Activated naive CD8-positive, alpha-beta T cell treated with anti-CD3 and anti-CD28 coated beads, Interleukin-2, amount 50 U/mL, for 16 hours (primary cell): ENCODE data around the gene DYNC1LI1.

ENCODE experiments used
- DNase-seq: peaks from one replicate; pipeline ENCODE4 v3.0.0-alpha.2; 2020; ENCODE audit warnings: low read depth, low spot score

The DYNC1LI1 gene

DNA sequence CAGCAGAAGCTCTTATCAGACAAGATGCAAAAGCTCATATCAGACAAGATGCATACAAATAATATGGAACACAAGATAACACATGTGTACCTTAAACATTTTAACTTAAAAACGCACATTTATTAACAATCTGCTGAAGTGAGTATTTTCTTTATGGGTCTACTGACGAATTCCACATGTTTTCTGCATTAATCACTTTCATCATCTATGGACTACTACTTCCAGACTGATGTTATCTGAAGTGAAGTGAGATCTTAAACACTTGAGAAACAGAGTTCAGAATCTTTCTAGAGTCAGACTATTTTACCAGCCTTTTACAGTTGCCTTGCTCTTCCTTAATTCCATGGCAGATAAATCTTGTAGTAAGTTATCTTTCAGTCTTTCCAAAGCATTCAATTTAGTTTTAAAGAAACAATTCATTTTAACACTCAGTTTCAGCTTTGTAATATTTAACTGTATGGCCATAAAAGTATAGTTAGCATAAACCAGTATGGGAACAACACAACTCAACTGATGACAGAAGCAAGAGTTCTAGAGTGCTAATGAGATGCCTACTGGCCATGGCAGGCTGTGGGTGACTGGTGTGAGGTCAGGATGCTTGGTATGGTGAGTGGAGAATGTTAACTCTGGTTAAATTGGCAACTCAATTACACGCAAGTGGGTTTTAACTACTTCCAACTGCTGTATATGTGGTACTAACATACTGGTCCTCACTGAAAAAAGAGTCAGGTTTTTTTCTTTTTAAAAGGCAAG is 77.8 kb downstream of the DYNC1LI1 start:
- DNase-seq: no peak

DNA sequence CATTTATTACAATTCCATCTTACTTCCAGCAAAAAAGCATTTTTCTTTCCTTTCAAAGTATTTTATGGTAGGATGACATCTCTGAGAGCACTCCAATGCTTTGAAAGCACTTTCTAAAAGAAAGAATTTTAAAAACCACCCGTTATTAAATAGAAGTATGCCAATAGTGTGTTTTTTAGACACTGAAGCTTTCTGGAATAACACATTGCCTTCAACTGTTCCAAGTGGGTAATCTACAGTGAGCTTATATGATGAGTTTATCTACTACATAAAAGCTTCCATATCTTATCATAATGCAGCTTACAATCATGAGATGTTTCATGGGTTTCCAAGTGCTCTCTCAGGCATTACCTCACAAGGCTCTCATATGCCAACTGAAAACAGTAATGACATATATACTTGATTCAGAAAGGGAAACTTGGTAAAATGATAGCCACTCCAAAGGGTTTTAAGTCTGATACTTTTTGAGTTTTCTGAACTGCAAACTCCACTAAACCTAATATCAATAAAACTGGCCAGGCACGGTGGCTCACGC is 82.1 kb downstream of the DYNC1LI1 start:
- DNase-seq: no peak

DNA sequence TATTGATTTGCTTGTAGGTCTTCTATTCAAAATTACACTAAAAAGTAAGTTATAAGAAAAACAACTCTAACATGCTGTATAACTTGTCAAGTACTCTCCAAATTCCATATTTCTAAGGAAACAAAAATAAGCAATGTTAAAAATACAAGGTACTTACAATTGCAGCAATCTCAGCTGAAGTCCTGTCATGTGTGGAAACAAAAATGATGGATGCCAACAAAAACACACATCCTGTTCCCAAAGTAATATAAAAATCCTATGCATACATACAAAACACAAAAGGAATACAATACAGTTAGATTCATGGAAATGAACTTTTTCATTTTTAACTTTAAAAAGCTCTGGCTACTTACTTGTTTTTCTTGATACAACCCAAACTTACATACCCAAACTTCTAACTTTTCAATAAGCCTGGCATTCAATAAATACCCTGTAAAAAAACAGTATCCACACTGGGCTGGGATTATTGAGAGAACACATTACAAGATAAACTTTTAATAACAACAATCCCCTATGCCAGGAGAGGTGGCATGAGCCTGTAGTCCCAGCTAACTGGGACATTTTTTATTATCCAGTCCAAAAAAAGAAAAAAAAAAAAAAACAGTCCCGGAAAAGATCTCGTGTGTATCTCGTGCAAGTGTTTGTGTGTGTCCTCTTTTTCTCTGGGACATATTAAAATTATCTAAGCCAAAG is 82.7 kb downstream of the DYNC1LI1 start:
- DNase-seq: no peak

DNA sequence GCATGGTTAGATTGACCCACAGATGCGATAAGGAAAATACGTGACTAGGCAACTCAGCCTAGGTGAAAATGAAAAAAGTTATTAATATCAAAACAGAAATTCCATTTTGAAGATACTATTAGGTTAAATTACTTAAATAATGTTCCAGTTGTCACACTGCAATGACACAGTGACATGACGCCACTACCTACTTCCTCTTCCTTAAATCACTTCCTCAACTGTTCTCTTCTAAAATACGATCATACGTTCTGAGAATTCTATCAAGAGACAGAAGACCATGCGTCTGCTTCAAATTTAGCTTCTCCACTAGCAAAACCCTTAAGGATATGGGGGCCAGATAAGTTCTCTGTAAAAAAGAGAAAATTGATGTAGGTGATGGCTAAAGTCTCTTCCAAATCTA is 86.2 kb downstream of the DYNC1LI1 start:
- no peak for DNase-seq

DNA sequence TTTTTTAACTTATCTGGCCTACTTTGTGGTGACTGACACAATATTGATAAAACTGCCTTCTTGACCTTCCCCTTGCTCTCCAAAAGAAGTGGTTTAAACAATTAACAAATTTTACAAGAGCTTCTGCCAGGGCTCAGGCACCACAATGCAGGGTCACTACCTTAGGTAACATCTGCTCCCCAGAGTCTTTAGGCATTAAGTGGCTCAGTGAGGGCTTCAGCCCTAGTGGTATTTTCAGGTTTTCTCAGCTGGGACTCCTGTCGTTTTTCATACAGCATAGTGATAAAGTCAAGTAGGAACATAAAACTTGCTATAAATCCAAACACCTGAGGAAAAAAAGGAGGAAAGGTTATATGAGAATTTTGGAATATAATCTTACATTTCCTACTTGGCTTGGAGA is 86.9 kb downstream of the DYNC1LI1 start:
- DNase-seq: no peak

DNA sequence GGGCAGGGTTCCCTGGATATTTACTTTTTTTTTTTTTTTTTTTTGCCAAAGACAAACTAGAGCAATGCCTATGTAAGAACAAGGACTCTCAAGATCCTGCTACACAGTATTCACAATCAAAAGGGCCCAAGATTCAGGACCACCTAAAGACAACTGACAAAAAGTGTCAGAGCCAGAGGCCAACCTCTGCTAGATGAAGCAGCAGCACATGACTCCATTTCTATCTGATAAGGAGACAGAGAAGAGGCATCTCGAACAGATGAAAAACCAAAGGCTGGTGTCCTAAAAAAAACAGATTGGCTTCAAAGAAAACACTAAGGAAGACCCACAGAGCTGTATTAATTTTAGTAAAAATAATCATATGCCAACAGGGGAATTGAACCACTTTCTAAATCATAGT is 88.0 kb downstream of the DYNC1LI1 start:
- DNase-seq: no peak

DNA sequence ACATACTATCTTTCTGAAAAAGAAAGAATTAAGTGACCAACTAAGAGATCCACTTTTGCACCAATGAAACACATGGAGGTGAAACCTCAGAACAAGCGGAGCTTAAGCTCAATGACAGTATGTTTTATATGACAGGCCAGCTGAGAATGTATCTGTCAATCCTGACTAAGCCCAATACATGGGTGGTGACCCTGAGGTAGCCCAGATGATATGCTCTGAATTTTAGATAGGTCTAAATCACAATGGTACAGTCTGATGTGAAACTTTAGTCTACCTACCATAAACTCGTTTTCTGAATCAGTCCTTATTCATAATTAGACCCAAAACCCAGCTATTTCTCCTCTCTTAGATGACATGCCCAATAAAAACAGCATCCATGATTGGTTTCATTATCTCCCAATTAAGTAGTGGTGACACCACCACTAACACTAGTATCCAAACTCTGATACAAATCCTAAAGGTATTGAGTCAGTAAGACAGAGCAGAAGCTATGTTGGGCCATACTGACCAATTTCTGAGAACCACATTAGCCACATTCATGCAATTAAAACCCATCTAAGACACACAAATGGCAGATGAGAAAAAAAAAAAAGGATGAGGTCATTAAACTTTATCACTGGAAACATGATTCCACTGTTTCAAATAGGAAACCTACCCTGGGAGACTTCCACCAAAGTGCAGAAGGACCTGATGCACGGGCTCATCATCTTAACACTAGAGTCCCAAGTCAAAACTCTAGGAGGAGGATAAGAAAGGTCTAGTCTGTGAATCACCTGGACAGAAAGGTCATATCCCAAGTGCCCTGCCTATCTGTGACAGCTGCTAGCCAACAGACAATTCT is 88.6 kb downstream of the DYNC1LI1 start:
- no peak for DNase-seq

DNA sequence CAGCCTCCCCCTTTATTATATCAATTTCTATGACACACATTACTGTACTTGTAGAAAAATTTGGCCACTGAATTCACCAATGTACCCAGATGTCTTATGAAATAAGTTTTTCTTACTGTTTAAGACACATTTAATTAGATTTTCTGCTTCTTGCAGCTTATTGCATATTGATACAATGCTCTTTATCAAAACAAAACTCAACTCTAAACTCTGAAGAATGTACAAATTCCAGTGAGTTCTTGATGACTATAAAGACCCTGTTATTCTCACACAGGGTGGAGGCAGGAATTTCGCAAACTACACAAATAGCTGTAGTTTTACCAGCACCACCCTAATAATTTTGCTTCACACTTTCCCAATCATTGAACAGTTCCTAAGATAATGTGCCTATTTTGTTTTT is 90.1 kb downstream of the DYNC1LI1 start:
- no peak for DNase-seq
